GM10266 (cell line): ENCODE results near the gene CNTNAP2.

Experiments
- DNase-seq: peaks from one replicate; pipeline ENCODE4 v3.0.0; 2012; ENCODE audit errors: extremely low spot score
- TF ChIP-seq, protein P1 (sequence below): IDR thresholded peaks from 2 replicates; pipeline ENCODE4 v1.5.1; 2012; ENCODE audit warnings: mild to moderate bottlenecking, low read depth; ENCODE audit not compliant: control insufficient read depth, insufficient read depth; ENCODE audit errors: missing control alignments

CNTNAP2 gene

GRCh38 chr7:147060070-147060469 is 943.5 kb downstream of the CNTNAP2 start:
- TF ChIP-seq, protein P1, sequence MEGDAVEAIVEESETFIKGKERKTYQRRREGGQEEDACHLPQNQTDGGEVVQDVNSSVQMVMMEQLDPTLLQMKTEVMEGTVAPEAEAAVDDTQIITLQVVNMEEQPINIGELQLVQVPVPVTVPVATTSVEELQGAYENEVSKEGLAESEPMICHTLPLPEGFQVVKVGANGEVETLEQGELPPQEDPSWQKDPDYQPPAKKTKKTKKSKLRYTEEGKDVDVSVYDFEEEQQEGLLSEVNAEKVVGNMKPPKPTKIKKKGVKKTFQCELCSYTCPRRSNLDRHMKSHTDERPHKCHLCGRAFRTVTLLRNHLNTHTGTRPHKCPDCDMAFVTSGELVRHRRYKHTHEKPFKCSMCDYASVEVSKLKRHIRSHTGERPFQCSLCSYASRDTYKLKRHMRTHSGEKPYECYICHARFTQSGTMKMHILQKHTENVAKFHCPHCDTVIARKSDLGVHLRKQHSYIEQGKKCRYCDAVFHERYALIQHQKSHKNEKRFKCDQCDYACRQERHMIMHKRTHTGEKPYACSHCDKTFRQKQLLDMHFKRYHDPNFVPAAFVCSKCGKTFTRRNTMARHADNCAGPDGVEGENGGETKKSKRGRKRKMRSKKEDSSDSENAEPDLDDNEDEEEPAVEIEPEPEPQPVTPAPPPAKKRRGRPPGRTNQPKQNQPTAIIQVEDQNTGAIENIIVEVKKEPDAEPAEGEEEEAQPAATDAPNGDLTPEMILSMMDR, result no peak
- DNase-seq, result no peak

DNA sequence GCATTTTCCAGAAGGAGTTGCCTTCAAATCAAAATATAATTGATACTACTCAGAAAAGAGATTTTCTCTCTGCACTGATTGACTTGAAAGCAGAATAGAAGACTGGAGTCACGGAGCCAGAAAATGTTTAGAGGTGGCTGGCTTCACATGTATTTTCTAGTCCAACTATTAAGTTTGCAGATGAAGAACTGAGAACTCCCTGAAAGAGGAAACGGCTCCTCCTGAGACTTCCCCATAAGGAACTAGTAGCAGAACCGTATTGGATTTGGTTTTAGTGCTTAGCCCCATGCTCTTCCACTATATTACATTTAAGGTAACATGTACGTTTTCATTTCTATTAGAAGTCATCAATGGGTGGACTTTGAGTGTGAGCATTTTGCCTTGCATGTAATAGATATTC is 946.3 kb downstream of the CNTNAP2 start:
- TF ChIP-seq, protein P1, result no peak
- no peak for DNase-seq

DNA sequence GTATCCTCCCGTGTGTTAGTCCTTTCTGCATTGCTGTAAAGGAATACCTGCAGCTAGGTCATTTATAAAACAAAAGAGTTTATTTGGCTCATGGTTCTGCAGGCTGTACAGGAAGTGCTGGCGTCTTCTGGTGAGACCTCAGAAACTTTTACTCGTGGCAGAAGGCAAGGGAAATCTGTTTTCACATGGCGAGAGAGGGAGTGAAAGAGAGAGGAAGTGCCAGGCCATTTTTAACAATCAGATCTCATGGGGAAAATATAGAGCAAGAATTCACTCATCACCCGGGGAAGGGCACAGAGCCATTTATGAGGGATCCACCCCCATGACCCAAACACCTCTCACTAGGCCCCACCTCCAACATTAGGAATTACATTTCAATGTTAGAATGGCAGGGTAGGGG is 952.2 kb downstream of the CNTNAP2 start:
- TF ChIP-seq, protein P1, result no peak
- DNase-seq, result no peak

GRCh38 chr7:147069771-147070170 is 953.2 kb downstream of the CNTNAP2 start:
- DNase-seq, result no peak
- TF ChIP-seq, protein P1, result no peak

- TF ChIP-seq, protein P1, result no peak
- no peak for DNase-seq
Measured at GRCh38 chr7:147070886-147071285, 954.3 kb downstream of the CNTNAP2 start.

- TF ChIP-seq, protein P1, result no peak
- DNase-seq, result no peak
Measured at GRCh38 chr7:147071536-147071935, 954.9 kb downstream of the CNTNAP2 start.

- no peak for DNase-seq
- TF ChIP-seq, protein P1, result no peak
Measured at GRCh38 chr7:147078312-147078711, 961.7 kb downstream of the CNTNAP2 start.

DNA sequence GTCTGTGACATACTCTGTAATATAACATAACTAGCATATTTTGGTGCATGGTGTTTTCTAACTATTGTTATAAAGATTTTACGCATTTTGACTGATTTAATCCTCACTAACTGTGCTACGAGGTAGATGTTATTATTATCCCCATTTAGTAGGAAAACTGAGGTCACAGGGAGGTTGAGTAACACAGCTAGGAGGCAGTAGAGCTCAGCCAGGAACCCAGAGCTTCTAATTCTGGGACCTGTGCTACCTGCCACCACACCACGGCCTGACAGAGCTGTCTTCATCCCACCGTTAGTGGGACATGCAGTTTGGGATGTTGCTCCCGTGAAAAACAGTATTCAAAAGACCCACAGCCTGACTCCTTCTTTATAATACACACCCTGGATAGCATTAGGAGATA is 962.5 kb downstream of the CNTNAP2 start:
- no peak for DNase-seq
- TF ChIP-seq, protein P1, result no peak
